GM12878 (cell line): ENCODE results near the gene MYO10. TPM values are rescaled to one million over a fixed set of nuclear protein-coding genes. Genes with fewer than 3 reads are reported as not detected.

Experiments used
- BCL3 ChIP-seq: IDR thresholded peaks from 2 replicates; pipeline ENCODE4 v1.6.1; 2011; ENCODE audit warnings: borderline replicate concordance, low read depth, mild to moderate bottlenecking, moderate library complexity, low read length; ENCODE audit not compliant: insufficient read depth, poor library complexity, severe bottlenecking
- E2F8 ChIP-seq: fragments of 450-650 bp; IDR thresholded peaks from 2 replicates; pipeline ENCODE4 v1.6.1; 2018; ENCODE audit warnings: mild to moderate bottlenecking, low read depth, moderate library complexity; ENCODE audit not compliant: partially characterized antibody
- EED ChIP-seq: sonication (generic); IDR thresholded peaks from 2 replicates; pipeline ENCODE4 v1.6.1; 2016; ENCODE audit warnings: antibody characterized with exemption, low read depth
- JUNB ChIP-seq: IDR thresholded peaks from 2 replicates; pipeline ENCODE4 v1.6.1; 2016; ENCODE audit warnings: antibody characterized with exemption, mild to moderate bottlenecking
- NFYA ChIP-seq: IDR thresholded peaks from 2 replicates; pipeline ENCODE4 v1.6.1; 2011; ENCODE audit warnings: low read depth, mild to moderate bottlenecking, low read length, improper control_type of control experiment, borderline replicate concordance
- POLR2AphosphoS2 ChIP-seq: IDR thresholded peaks from 2 replicates; pipeline ENCODE4 v1.6.1; 2011; ENCODE audit warnings: low read depth, mild to moderate bottlenecking, low read length, improper control_type of control experiment, moderate library complexity
- RBBP5 ChIP-seq: fragments of 200-600 bp; sonication (generic); conservative IDR thresholded peaks from 2 replicates; pipeline ENCODE4 v1.6.1; 2016
- REST ChIP-seq: IDR thresholded peaks from 2 replicates; pipeline ENCODE4 v1.6.1; 2012; ENCODE audit warnings: mild to moderate bottlenecking, low read depth, low read length
- SIN3A ChIP-seq: IDR thresholded peaks from 2 replicates; pipeline ENCODE4 v1.6.1; 2012; ENCODE audit warnings: low read depth, low read length, improper control_type of control experiment
- TCF3 ChIP-seq: IDR thresholded peaks from 2 replicates; pipeline ENCODE4 v1.6.1; 2012; ENCODE audit warnings: low read depth, mild to moderate bottlenecking, low read length, borderline replicate concordance; ENCODE audit not compliant: insufficient read depth
- TCF7 ChIP-seq: IDR thresholded peaks from 2 replicates; pipeline ENCODE4 v1.6.1; 2014; ENCODE audit warnings: antibody characterized with exemption, borderline replicate concordance
- USF2 ChIP-seq: IDR thresholded peaks from 2 replicates; pipeline ENCODE4 v1.6.1; 2011; ENCODE audit warnings: low read depth, low read length, improper control_type of control experiment, borderline replicate concordance
- ZBTB4 ChIP-seq: fragments of 450-650 bp; formaldehyde crosslinking; IDR thresholded peaks from 2 replicates; pipeline ENCODE4 v1.4.0; 2022; ENCODE audit warnings: mild to moderate bottlenecking, moderate library complexity
- polyA plus RNA-seq, 11 experiments: library from polyadenylated mRNA; depleted of rRNA in 4 of 11; unstranded in 6 of 11; stranded (reverse) in 5 of 11; fragments of >200 nt; fragmentation: Nextera tagmentation in 4 of 11; fragmentation: Illumina TruSeq in 1 of 11; extraction: Ambion mirVana in 4 of 11; extraction: Trizol in 1 of 11; gene quantifications; 1 replicate in 1 of 11; 2 replicates in 10 of 11; pipeline versions ENCODE4 v1.2.1 to v1.2.3, GENCODE V29; 2011 to 2016; ENCODE audit warnings: inconsistent platforms in 2 of 11, missing spikeins in 2 of 11, low read depth in 1 of 11
- total RNA-seq, 4 experiments: library from RNA; depleted of rRNA in 3 of 4; stranded (reverse); fragments of >200 nt in 3 of 4; fragmentation: Illumina TruSeq in 1 of 4; extraction: Trizol in 1 of 4; gene quantifications; 2 replicates each; pipeline versions ENCODE4 v1.2.1 to v1.2.3, GENCODE V29; 2013 to 2021

MYO10 gene
- total and polyA plus RNA-seq, 10 of the 15 experiments (the other 5 are each of a cell fraction or from before 2014, with no cell fraction given) = 0.02 to 0.77 (median 0.17) TPM

GRCh38 chr5:16784843-16785791 lies 151.0 kb downstream of the MYO10 start (continued):
- TF ChIP-seq BCL3 = peak; percentile 46
- TF ChIP-seq NFYA = no peak
- TF ChIP-seq RBBP5 = no peak
- no peak for TF ChIP-seq SIN3A
- no peak for TF ChIP-seq POLR2AphosphoS2
- no peak for TF ChIP-seq REST
- 0 out of 2 replicates have a peak, but pooled peaks have one; percentile 52 for TF ChIP-seq TCF7
- peak; percentile 94 for TF ChIP-seq JUNB
- TF ChIP-seq EED = peak; percentile 91
- no peak for TF ChIP-seq E2F8
- TF ChIP-seq TCF3 = peak; percentile 76; the same call in 1 of the 2 replicates
- no peak for TF ChIP-seq ZBTB4 (CRISPR knock-in tag)
- TF ChIP-seq USF2 = no peak
